SW 1271 (cell line): ENCODE results near the gene SND1.
"Not testable (repeated sequence)": the region's sequence is repeated elsewhere in the genome, so short reads cannot be mapped to it uniquely, and the experiment has no call there.

Experiments used
- DNase-seq, 2 experiments: peaks; one replicate each; lab custom pipeline; 2025; lab: John Stamatoyannopoulos, UW

Gene SND1

DNA sequence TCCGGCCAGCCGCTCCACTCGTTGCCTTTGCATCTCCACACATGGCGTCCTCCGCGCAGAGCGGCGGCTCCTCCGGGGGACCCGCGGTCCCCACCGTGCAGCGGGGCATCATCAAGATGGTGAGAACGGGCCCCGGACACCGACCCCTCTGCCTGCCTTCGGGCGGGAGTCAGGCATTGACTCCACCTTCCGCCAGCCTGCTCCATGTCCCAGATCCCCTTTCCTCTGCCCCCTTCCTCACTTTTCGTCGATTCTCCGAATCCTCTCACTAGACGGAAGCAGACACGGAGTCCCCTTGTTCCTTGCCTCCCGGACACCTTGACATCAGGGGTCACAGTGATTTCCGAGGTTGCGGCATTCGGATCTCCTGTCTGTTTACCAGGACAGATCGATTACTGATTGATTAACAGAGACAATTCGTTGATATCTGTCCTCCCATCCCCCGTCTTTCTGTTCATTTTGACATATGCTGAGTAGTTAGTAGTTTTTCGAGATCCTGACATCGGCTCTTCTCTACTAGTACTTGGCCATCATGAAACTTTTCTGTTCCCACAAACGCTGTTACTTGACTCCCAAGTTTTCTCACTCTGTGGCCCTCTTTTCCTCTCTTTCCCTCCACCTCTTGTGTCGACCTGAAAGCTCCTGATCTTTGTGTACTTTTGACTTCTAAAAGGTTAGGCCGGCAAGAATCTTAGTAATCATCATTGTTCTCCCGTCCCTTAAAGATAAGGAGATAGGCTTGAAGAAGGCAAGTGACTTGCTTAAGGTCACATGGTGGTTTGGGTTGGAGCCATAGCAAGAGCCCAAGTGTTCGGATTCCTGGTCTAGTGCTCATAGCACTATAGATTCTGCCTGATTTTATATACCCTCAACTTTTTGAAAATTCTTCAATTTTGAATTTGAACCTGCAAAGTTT, 597 bp downstream of the SND1 start:
- DNase-seq, result no peak

GRCh38 chr7:127653396-127653795, 1.4 kb downstream of the SND1 start:
- DNase-seq, result no peak

GRCh38 chr7:127654404-127655394, 2.7 kb downstream of the SND1 start:
- no peak for DNase-seq

DNA sequence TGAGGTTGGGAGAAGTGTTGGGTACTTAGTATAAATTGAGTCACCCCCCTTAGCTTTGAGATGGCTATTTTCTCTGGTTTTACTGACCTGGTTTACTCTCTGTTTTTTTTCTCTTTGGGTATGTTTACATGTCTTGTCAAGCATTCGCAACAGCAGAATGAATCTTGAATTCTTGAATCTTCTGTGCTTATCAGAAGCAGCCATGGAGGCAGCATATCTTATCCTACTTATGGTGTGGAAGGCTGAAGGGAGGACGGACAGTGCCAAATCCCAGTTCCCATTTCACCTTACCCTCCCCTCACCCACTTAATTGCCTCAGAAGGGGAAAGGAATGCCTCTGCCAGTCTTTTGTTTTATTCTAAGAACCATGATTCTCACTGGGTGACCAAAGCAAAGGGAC, 3.7 kb downstream of the SND1 start:
- DNase-seq, result no peak

DNA sequence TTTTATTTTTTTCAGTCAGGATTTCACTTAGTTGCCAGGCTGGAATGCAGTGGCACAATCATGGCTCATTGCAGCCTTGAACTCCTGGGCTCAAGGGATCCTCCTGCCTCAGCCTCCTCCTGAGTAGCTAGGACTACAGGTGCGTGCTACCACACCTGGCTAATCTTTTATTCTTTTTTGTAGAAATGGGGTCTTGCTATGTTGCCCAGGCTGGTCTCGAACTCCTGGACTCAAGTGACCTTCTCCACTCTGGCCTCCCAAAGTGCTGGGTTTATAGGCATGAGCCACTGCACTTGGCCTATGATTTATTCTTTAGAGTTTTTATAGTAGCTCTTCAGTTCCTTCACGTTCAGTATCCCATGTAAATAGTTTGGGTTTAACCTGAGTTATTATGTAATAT, 5.5 kb downstream of the SND1 start:
- DNase-seq, result no peak

DNA sequence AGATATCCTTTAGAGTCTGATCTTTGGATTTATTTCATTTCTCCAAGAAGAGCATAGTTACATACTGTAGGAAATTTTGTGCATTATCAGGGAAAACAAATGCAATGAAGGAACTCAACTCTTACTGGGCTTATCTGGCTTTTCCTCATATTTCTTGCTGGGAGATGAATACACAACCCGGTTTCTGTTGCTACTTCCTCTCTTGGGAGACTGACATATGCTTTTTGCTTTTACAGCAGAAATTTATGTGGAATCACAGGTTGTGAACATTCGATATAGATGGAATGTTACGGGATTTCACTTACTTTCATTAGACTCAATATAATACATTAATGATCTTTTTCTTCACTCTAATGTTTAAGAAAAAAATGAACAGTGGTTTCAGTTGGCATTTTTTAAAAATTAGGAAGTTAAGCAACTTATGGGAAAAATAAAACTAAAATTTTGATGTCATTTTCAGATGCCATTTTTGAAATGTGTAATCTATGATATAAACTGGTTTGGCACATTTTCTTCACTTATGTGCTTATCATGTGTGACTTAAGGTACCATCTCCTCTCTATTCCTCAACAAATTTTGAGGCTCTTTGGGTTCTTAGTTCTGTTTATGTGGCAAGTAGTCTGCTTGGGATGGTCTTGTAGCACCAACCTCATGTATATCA, 7.1 kb downstream of the SND1 start:
- DNase-seq, result no peak

- DNase-seq, result no peak
Observed at GRCh38 chr7:127665922-127666321, 13.9 kb downstream of the SND1 start.

GRCh38 chr7:127666602-127667001, 14.6 kb downstream of the SND1 start:
- no peak for DNase-seq

DNA sequence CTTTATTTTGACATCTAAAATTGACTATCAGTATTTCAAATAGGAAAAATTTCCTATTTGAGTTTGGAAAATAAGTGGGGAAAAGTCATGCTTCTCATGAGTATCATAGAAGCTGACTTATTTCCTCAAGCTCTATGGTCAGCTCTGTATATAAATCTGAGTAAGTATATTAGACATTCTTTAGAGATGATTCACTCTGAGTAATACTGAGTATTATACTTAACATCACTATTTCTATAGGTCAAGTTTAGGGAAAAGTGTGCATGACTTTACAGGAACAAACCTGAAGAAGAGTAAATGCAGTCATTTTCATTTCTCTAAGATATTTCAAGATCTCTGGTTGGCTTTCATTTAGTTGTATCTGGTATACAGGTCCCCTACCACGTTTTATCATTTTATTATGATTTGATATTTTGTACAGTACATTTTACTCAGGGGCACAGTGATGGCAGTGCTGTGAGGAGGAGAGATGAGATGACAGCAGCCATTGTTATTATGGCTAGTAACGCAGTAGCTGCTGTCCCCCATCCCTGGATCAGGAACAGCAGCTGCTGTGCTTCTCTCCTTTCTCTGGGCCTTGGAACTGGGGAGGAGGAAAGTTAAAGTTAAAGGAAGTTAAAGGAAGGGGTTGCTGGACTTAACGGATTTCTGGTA, 15.2 kb downstream of the SND1 start:
- peak; percentile 62 to 77 for DNase-seq

DNA sequence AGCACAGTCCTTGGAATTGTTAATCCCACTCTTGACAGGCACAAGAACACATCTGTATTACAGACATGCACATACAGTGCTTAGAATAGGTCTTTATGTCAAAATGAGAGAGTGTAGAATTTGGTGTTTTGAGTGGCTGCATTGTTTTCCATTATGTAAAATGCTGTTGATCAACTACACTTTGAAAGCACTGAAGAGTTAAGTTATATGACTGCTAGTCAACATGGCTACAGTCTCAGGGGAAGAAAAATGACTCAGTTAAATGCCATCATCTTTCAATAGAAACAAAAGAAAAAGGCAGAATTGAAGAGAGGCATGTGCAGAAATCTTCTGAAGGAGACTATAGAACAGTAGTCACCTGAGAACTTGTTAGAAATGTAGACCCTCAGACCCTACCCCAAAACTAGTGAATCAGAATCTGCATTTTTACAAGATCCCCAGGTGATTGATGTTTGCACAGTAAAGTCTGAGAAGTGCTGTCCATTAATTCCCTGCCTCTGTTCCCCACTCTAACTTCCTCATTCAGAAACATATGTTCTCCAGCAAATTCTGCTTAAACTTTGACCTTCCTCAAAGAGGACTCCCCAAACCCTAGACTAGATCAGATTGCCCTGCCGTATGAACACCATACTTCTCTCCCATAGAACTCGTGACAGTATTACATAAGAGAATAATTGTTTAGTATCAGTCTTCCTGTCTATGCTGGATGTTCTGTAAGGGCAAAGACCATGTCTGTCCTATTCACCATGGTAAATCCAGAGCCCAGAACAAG, 16.0 kb downstream of the SND1 start:
- DNase-seq, result no peak

GRCh38 chr7:127671341-127671740, 19.3 kb downstream of the SND1 start:
- DNase-seq, result no peak

DNA sequence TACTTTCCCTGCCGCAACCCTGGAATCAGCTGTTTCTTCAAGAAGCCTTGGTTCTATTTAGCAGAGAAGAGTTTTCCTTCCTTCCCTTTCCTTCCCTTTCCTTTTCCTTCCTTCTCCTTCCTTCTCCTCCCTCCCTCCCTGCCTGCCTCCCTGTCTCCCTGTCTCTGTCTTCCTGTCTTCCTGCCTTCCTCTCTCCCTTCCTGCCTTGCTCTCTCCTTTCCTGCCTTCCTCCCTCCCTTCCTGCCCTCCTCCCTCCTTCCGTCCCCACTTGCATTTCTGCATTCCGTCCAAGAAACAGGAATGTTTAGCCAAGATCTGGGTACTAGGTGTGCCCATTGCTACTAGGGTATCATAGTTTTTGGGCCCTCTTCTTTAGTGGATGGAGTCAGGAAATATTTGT, 21.9 kb downstream of the SND1 start:
- no peak for DNase-seq

DNA sequence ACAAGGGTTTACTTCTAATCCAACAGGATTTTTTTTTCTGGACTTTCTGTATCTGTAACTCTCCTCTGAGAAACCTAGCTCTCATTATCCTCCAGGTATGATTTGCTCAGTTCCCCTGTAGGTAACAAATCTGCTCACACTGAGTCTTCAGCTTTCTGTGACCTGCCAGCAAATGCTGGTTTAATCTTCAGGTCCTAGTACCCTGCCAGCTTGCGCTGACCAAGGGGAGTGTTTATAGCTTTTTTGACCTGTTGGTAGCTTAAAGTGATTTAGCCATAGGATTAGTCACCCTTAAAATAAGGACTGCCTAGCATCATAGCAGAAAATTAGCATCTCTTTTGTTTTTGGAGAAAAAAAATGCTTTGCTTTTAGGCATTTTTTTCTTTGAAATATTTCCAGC, 22.4 kb downstream of the SND1 start:
- DNase-seq, result no peak

GRCh38 chr7:127674923-127675322, 22.9 kb downstream of the SND1 start:
- not testable (repeated sequence) for DNase-seq

- DNase-seq, result no peak
Observed at GRCh38 chr7:127675721-127676120, 23.7 kb downstream of the SND1 start.

DNA sequence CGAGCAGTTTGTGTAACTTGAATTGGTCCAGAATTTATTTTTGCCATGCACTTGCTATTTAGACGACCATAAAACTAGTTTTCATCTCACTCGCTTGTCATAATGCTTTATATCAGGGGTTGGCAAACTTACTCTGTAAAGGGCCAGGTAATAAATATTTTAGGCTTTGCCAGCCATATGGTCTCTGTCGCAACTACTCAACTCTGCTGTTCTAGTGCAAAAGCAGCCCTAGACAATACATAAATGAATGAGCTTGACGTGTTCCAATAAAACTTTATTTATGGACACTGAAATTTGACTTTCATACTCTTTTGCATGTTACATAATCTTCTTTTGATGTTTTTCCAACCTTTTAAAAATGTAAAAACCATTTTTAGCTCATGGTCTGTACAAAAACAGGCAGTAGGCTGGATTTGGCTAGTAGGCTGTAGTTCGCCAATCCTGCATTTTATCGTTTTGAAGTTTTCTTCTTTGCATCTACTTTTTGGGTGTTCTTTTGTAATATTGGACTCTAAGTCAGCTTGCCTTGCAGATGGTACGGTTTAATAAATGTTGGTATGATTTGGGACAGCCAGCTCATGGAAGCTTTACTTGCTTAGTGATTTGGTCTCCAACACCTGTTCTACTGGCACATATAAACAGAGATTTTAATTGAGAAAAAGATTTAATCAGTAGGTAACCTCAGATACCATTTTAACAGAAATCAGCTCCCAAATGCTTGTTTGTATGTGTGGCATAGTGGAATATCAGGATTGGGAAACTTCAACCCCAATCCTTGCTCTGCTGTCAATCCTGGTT, 25.6 kb downstream of the SND1 start:
- DNase-seq, result no peak

DNA sequence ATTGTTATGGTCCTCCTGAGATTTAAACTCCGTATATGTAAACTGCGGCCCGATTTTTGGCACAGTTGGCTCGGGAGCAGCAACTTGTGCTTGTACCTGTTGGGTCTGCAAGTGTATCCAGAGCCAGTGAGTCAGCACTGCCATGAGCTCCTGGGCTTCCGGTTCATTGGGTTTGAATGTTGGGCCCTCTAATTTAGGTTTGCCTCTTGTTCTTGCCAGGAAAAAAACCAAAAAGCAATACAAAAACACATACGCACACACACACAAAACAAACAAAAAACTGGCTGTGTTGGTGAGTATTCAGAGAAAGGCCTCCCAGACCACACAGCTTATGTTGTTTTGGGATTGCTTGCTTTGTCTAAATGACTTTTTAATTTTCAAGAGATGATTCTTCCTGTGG, 26.3 kb downstream of the SND1 start:
- DNase-seq, result no peak

- no peak for DNase-seq
Observed at GRCh38 chr7:127678947-127679346, 27.0 kb downstream of the SND1 start.

DNA sequence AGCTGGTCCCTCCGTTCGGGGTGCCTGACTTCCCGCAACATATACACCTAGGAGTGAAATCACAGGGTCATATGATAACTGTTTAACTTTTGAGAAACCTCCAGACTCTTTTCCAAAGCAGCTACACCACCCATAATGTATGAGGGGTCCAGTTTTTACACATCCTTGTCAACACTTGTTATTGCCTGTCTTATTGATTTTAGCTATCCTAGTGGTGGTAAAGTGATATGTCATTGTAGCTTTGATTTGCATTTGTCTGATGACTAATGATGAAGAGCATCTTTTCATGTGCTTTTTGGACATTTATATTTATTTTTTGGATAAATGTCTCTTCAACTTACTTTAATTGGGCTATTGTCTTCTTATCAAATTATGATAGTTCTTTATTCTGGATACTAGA, 29.0 kb downstream of the SND1 start:
- no peak for DNase-seq

GRCh38 chr7:127682140-127682539, 30.1 kb downstream of the SND1 start:
- no peak for DNase-seq
